GM19238 (cell line): ENCODE measurements around the gene ACER1.

Experiments
- DNase-seq: peaks from one replicate; pipeline ENCODE4 v3.0.0; 2011; ENCODE audit warnings: low spot score; ENCODE audit not compliant: insufficient read length

ACER1 gene

DNA sequence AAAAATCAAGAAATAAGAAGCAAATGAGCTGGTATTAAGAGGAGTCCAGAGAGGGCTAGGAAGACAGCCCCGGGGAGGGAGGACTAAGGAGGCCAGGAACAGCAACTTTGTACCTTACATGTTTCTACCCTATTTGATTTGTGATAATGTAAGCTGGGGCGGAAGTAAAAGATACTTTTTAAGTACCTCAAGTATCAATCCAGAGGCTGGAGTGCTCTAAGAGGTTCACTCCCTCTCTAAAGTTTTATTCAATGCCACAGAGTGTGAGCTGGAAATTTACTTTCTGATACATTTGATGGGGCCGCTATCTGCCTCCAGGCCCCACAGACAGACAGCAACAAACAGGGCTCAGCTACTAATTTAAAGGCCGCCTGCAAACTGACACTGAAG is 65.0 kb downstream of the ACER1 start:
- no peak for DNase-seq

GRCh38 chr19:6267552-6268381 is 65.6 kb downstream of the ACER1 start:
- DNase-seq = no peak

DNA sequence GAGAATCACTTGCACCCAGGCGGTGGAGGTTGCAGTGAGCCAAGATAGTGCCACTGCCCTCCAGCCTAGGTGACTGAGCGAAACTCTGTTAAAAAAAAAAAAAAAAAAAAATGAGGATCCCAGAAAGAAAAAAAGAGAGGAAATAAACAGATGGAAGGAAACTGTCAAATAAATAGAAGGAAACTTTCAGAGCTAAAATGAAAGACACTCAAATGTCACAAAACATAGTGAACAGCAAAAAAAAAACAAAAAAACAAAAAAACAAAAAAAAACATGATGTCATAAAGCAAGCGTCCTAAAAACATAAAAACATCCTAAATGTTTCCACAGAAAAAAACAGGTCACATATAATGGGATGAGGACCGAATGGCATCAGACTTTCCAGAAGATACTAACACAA is 68.6 kb downstream of the ACER1 start:
- DNase-seq = no peak

GRCh38 chr19:6263735-6264444 is 69.5 kb downstream of the ACER1 start:
- no peak for DNase-seq

DNA sequence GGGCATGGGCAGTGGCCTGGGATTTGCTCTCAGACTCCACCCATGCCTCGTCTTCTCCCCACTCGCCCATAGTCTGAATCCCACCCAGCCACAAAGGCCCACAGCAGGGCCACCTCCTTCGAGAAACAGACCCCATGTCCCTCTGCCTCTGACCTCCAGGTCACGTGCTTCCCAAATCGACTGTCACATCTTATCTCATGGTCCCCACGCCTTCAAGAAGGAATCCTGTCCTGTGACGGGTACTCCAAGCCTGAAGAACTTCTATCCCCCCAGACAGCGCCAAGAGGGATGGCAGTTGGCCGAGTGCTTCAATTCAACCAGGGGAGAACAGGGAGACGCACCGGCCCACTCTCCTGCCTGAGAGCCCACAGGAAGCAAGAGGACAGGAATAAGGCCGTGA is 70.1 kb downstream of the ACER1 start:
- no peak for DNase-seq

GRCh38 chr19:6262519-6262918 is 70.9 kb downstream of the ACER1 start:
- DNase-seq = no peak

- DNase-seq = no peak
Measured at GRCh38 chr19:6261883-6262282, 71.5 kb downstream of the ACER1 start.

DNA sequence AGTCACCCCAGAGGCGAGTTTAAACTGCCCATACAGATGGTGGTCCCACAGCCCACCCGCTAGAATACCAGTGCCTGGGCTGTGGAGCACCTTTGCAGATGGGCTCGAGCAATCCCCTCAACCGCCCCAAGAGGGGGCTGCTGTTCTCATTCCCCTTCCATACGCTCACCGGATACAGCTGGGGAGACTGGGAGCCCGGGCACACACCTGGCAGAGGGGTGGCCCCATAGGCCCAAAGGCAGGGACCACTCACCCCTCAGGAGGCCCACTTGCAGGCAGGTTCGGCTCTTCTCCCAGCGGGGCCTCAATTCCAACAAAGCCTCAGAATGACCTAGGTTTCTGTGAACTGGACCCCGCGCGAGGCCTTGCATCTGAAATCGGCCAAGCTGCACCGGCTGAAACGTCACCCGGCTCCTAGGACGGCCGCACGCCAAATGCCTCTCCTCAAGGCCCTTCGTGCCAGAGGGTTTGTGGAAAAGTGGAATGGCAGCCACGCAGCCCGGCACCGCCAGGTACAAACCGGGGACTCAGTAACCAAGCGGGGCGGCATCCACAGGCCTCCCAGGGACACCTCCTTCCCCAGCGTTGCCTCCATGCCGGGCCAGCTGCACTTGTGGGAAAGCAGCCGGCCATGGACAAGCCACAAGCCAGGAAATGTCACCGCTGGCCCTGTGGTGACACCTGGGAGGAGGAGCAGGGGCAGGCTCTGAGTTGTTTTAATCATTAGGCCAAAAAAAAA is 72.3 kb downstream of the ACER1 start:
- DNase-seq = no peak

- no peak for DNase-seq
Measured at GRCh38 chr19:6260376-6260775, 73.0 kb downstream of the ACER1 start.

DNA sequence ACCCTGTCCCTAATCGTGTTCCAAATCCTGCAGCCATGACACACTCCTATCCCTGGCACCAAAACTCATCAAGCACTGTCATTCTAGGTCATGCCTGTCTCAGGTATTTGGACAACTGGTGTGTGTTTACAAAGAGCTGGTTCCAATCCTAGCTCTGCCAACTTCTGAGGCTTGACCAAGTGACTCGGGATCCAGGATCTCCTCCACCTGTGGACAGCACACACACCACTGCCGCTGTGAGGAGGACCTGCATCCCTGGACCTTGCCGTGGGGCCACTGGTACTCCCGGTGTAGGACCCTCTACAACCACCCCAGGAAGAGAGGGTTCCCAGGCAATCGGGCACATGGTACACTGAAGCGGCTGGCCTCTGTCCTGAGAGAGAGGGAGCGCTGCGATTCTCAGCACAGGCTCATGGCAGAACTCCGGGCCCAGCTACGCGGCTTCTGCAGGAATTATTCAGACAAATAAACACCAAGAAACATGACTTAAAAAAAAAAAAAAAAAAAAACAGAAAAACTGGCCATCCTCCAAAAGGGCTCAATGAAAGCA is 74.0 kb downstream of the ACER1 start:
- no peak for DNase-seq

- no peak for DNase-seq
Measured at GRCh38 chr19:6258812-6259311, 74.5 kb downstream of the ACER1 start.
